Dedifferentiated amniotic fluid mesenchymal stem cell (primary cell): ENCODE results near the gene ESYT3.
"Not testable (repeated sequence)": the region's sequence is repeated elsewhere in the genome, so short reads cannot be mapped to it uniquely, and the experiment has no call there.

ENCODE experiments used
- DNase-seq: peaks from one replicate; pipeline ENCODE4 v3.0.0-alpha.2; 2016; ENCODE audit errors: extremely low spot score

The ESYT3 gene

GRCh38 chr3:138443521-138444503 lies 9.4 kb downstream of the ESYT3 start:
- no peak for DNase-seq

GRCh38 chr3:138445236-138445635 lies 10.8 kb downstream of the ESYT3 start:
- DNase-seq = no peak

GRCh38 chr3:138445654-138446053 lies 11.2 kb downstream of the ESYT3 start:
- no peak for DNase-seq

- DNase-seq = no peak
Measured at GRCh38 chr3:138448631-138449030, 14.2 kb downstream of the ESYT3 start.

GRCh38 chr3:138449490-138449889 lies 15.1 kb downstream of the ESYT3 start:
- no peak for DNase-seq

- no peak for DNase-seq
Measured at GRCh38 chr3:138450181-138450580, 15.8 kb downstream of the ESYT3 start.

GRCh38 chr3:138450704-138451424 lies 16.4 kb downstream of the ESYT3 start:
- no peak for DNase-seq

- DNase-seq = no peak
Measured at GRCh38 chr3:138451595-138452162, 17.3 kb downstream of the ESYT3 start.

- DNase-seq = no peak
Measured at GRCh38 chr3:138452436-138452835, 18.0 kb downstream of the ESYT3 start.

- not testable (repeated sequence) for DNase-seq
Measured at GRCh38 chr3:138453940-138454339, 19.5 kb downstream of the ESYT3 start.

- DNase-seq = no peak
Measured at GRCh38 chr3:138455801-138456716, 21.6 kb downstream of the ESYT3 start.

- DNase-seq = no peak
Measured at GRCh38 chr3:138456961-138457862, 22.8 kb downstream of the ESYT3 start.

GRCh38 chr3:138457863-138458735 lies 23.7 kb downstream of the ESYT3 start:
- no peak for DNase-seq

- DNase-seq = no peak
Measured at GRCh38 chr3:138458774-138459499, 24.5 kb downstream of the ESYT3 start.

- no peak for DNase-seq
Measured at GRCh38 chr3:138459619-138460535, 25.5 kb downstream of the ESYT3 start.

- DNase-seq = no peak
Measured at GRCh38 chr3:138460536-138461205, 26.3 kb downstream of the ESYT3 start.

- no peak for DNase-seq
Measured at GRCh38 chr3:138461246-138461645, 26.8 kb downstream of the ESYT3 start.
